Heart left ventricle (tissue), 16 donors: Measurements from ENCODE around the gene CDH26. TPM values are rescaled to one million over a fixed set of nuclear protein-coding genes. Genes with fewer than 3 reads are reported as not detected.

ENCODE experiments used
- ATAC-seq, 4 donors: fragments of 200-7000 bp; cut with Tn5 transposase; one replicate each; pipeline ENCODE4 v1.9.1; 2020 to 2022; ENCODE audit warnings: moderate library complexity in 4 of 4, mild to moderate bottlenecking in 3 of 4, moderate number of reproducible peaks in 1 of 4
- DNase-seq, 5 donors: peaks; one replicate each; pipeline ENCODE4 v3.0.0-alpha.2; 2020
- H3K27ac ChIP-seq, 12 donors: fragments of 200-600 bp; sonication (generic) in 4 of 12; one replicate each; pipeline versions ENCODE4 v1.5.0 to v1.8.0; 2016 to 2022; ENCODE audit warnings: mild to moderate bottlenecking in 2 of 12
- H3K27me3 ChIP-seq, 9 donors: fragments of 200-600 bp; sonication (generic) in 2 of 9; one replicate each; pipeline versions ENCODE4 v1.5.1 to v1.8.0; 2016 to 2022; ENCODE audit warnings: mild to moderate bottlenecking in 3 of 9
- H3K36me3 ChIP-seq, 9 donors: fragments of 200-600 bp; sonication (generic) in 2 of 9; one replicate each; pipeline versions ENCODE4 v1.5.0 to v1.8.0; 2018 to 2022; ENCODE audit warnings: mild to moderate bottlenecking in 2 of 9
- H3K4me1 ChIP-seq, 12 donors: fragments of 200-600 bp; sonication (generic) in 4 of 12; one replicate each; pipeline versions ENCODE4 v1.5.0 to v1.8.0; 2016 to 2022; ENCODE audit warnings: mild to moderate bottlenecking in 3 of 12
- H3K4me3 ChIP-seq, 12 donors: fragments of 200-600 bp; sonication (generic) in 4 of 12; one replicate each; pipeline versions ENCODE4 v1.5.0 to v1.8.0; 2017 to 2022; ENCODE audit warnings: mild to moderate bottlenecking in 9 of 12, moderate library complexity in 4 of 12
- H3K9me3 ChIP-seq, 12 donors: fragments of 200-600 bp; sonication (generic) in 4 of 12; one replicate each; pipeline versions ENCODE4 v1.5.0 to v1.8.0; 2016 to 2022; ENCODE audit warnings: mild to moderate bottlenecking in 1 of 12
- POLR2A ChIP-seq, 2 donors: fragments of 450-650 bp; IDR thresholded peaks; one replicate each; pipeline ENCODE4 v1.6.1; 2017; ENCODE audit warnings: antibody characterized with exemption in 2 of 2, mild to moderate bottlenecking in 2 of 2, moderate library complexity in 2 of 2
- WGBS, 4 donors: extraction: QIAGEN DNeasy Blood & Tissue Kit in 2 of 4; methylation state at CpG; one replicate each; pipeline versions ENCODE4 v1.1.5 to v1.1.7; 2013 to 2018; 5-methylcytosine and 5-hydroxymethylcytosine counted together
- intact Hi-C, 10 donors: fragments of 100-400 bp; cut with DNase I; formaldehyde crosslinking; loops; one replicate each; pipeline versions ENCODE4 v1.11.1 to v1.14.2; 2022
- polyA plus RNA-seq, 2 donors: library from polyadenylated mRNA; stranded (reverse); fragments of 200-250 nt; gene quantifications; one replicate each; pipeline ENCODE4 v1.2.3, GENCODE V29; 2013
- total RNA-seq, 9 donors: library from RNA; depleted of rRNA in 2 of 9; stranded (reverse); fragments of >200 nt in 2 of 9; fragmentation: NEBNext Ultra II Directional in 3 of 9; extraction: Animal tissue kit (Norgen Biotek cat#: 25700) in 3 of 9; gene quantifications; one replicate each; pipeline versions ENCODE4 v1.1.0 to v1.2.4, GENCODE V29; 2016 to 2023
- TF ChIP-seq, protein P1 (sequence below), 12 donors: fragments of 200-600 bp; sonication (generic) in 4 of 12; IDR thresholded peaks; one replicate each; pipeline versions ENCODE4 v1.5.0 to v1.8.0; 2018 to 2022; ENCODE audit warnings: antibody characterized with exemption in 12 of 12, mild to moderate bottlenecking in 5 of 12
- donor health status: ischemic (EF 13 %, LVEDD 7.1; RV severe dilation, severe dysfunction).
- donor health status: healthy with polysubstance abuse.
- donor health status: DM: no; HTN: yes; CAD: no.
- donor health status: DM: no; HTN: no; CAD: no.
- donor health status: ischemic (EF 25% LVEDD 6.9; RV normal size, moderate dysfunction).
- donor health status: ischemic (EF 25% LVEDD 5.7; RV mildly dilated, moderate dysfunction).
- donor health status: healthy.
- donor health status: DM: yes; HTN: yes; CAD: no.
- donor health status: ischemic (EF 35%, LVEDD 5.7; RV mildly dilated, moderate dysfunction).
- donor health status: nonischemic (EF 11% LVEDD 7.7; RV severe dilation, severe dysfunction).
- donor health status: DM: yes; HTN: yes; CAD: no.
- donor health status: PGD.
- donor health status: ischemic (EF 29% LVEDD 5.4; RV normal size, mild dysfunction).
- donor health status: nonischemic (EF 23%, LVEDD 6.1; RV moderate dilation, normal function).

Gene CDH26
- total and polyA plus RNA-seq, 11 donors: 0.30 to 2.0 (median 0.98) TPM

DNA sequence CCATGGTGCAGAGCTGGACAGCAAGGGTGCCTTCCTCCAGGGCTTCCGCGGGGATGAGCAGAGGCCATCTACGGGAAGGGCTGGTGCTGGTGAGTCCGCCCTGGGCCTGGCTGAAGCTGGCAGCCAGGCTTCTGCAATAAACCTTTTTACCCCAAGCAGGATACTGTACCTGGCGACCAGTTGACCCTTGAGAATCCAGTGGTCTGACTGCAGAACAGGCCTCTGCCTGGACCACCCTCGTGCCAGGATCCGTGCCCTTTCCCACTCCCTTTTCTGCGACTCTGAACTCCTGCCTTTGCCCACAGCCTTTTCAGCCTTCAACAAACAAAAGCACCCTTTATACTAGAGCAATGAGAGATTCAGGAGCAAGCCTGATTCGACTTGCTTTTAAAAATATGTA, 18.9 kb downstream of the CDH26 start:
- Histone ChIP-seq H3K4me1 (no peaks in the 10 kb centered on the region), H3K27me3 (no peaks in the 10 kb centered on the region), H3K36me3 (no peaks in the 10 kb centered on the region), H3K27ac (no peak overlapping the region), H3K4me3 (no peak overlapping the region), H3K9me3 (peaks cover 0 to 4% (median 0%) of the 10 kb centered on the region in 12 donors)
- intact Hi-C loops: no loop called here
- ATAC-seq (no peak), DNase-seq (no peak)
- WGBS, 4 donors: 89 to 93% (median 91%) methylated on average over 9 of the region's 9 CpGs
- TF ChIP-seq POLR2A (IDR thresholded peaks at IDR 0.05): no peak

DNA sequence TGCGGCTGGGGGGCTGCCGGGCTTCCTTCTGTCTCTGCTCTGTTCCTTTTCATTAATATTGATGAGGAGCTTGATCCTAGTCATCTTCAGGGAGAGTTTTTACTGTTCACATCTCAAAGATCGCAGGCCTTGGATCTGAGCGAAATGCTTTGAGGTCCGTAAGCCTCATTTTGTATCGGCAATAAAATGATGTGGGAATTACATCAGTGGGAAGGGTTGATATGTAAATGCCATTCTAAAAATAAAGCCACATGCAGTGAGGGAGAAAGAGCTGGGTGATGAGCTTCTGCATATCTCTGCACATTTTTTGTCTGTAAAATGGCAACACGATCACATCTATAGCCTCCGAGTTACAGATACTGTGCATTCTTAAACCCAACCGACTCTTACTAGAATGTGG, 24.9 kb downstream of the CDH26 start:
- Histone ChIP-seq H3K36me3 (no peaks in the 10 kb centered on the region), H3K9me3 (peaks cover 0 to 4% (median 0%) of the 10 kb centered on the region in 12 donors), H3K27me3 (no peaks in the 10 kb centered on the region), H3K4me3 (no peak overlapping the region), H3K27ac (no peak overlapping the region), H3K4me1 (peaks cover 0 to 12% (median 2%) of the 10 kb centered on the region in 12 donors)
- ATAC-seq (no peak), DNase-seq (no peak)
- intact Hi-C loops: no loop called here
- 75 to 79% (median 77%) methylated on average over 9 of the region's 9 CpGs for WGBS, 4 donors
- TF ChIP-seq, protein P1, sequence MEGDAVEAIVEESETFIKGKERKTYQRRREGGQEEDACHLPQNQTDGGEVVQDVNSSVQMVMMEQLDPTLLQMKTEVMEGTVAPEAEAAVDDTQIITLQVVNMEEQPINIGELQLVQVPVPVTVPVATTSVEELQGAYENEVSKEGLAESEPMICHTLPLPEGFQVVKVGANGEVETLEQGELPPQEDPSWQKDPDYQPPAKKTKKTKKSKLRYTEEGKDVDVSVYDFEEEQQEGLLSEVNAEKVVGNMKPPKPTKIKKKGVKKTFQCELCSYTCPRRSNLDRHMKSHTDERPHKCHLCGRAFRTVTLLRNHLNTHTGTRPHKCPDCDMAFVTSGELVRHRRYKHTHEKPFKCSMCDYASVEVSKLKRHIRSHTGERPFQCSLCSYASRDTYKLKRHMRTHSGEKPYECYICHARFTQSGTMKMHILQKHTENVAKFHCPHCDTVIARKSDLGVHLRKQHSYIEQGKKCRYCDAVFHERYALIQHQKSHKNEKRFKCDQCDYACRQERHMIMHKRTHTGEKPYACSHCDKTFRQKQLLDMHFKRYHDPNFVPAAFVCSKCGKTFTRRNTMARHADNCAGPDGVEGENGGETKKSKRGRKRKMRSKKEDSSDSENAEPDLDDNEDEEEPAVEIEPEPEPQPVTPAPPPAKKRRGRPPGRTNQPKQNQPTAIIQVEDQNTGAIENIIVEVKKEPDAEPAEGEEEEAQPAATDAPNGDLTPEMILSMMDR (IDR thresholded peaks at IDR 0.05): no peak
- no peak for TF ChIP-seq POLR2A (IDR thresholded peaks at IDR 0.05)

DNA sequence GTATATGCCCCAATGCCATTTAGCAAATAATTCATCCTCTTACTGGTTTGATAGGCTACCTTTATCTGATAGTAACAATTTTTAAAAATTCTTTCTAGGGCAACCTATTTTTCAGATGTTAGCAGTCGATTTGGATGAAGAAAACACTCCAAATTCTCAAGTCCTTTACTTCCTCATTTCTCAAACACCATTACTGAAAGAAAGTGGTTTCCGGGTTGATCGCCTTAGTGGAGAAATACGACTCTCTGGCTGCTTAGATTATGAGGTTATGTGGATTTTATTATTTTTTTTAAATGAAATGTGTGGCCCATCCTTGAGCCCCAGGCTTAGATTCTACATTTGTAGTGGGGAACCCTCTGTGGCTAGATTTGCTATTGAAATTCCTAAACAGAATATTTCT, 26.3 kb downstream of the CDH26 start:
- no peaks in the 10 kb centered on the region for H3K36me3 ChIP-seq
- DNase-seq: no peak
- peak overlapping the region in 1 of 12 donors; percentile 28 for H3K27ac ChIP-seq
- no peak for ATAC-seq
- peaks cover 0 to 12% (median 2%) of the 10 kb centered on the region in 12 donors for H3K4me1 ChIP-seq
- no peaks in the 10 kb centered on the region for H3K27me3 ChIP-seq
- TF ChIP-seq, protein P1 (IDR thresholded peaks at IDR 0.05): no peak
- no peak for TF ChIP-seq POLR2A (IDR thresholded peaks at IDR 0.05)
- 84 to 89% (median 86%) methylated on average over 4 of the region's 4 CpGs for WGBS, 4 donors
- peaks cover 0 to 4% (median 0%) of the 10 kb centered on the region in 12 donors for H3K9me3 ChIP-seq
- intact Hi-C loops: no loop called here
- H3K4me3 ChIP-seq: no peak overlapping the region

DNA sequence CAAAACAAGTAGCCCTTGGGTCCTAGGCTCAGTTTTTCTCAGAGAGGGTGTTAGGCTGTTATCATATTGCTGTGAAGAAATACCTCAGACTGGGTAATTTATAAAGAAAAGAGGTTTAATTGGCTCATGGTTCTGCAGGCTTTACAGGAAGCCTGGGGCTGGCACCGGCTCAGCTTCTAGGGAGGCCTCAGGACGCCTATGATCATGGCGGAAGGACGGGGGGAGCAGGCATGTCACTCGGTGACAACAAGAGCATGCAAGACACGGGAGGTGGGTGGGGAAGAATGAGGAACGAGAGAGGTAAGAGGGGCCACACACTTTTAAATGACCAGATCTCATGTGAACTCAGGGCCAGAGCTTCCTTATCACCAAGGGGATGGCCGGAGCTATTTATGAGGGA, 26.9 kb downstream of the CDH26 start:
- WGBS, 4 donors: 78 to 92% (median 85%) methylated on average over 8 of the region's 8 CpGs
- ATAC-seq (no peak), DNase-seq (no peak)

More for the DNA sequence above, 26.9 kb downstream of the CDH26 start:
- peaks cover 0 to 12% (median 2%) of the 10 kb centered on the region in 12 donors for H3K4me1 ChIP-seq
- TF ChIP-seq POLR2A (IDR thresholded peaks at IDR 0.05): no peak
- TF ChIP-seq, protein P1 (IDR thresholded peaks at IDR 0.05): no peak
- H3K27me3 ChIP-seq: no peaks in the 10 kb centered on the region
- intact Hi-C loops: no loop called here
- H3K27ac ChIP-seq: peak overlapping the region in 1 of 12 donors; percentile 28
- H3K9me3 ChIP-seq: peaks cover 0 to 4% (median 0%) of the 10 kb centered on the region in 12 donors
- no peaks in the 10 kb centered on the region for H3K36me3 ChIP-seq
- no peak overlapping the region for H3K4me3 ChIP-seq
